DMS114 treated with DMSO at 0.1 percent for 48 hours (cell line): ENCODE data around the gene HOXC13.

Source experiments
- DNase-seq: peaks from one replicate; lab custom pipeline; 2025; ENCODE audit not compliant: unreplicated experiment; lab: John Stamatoyannopoulos, UW

The HOXC13 gene

DNA sequence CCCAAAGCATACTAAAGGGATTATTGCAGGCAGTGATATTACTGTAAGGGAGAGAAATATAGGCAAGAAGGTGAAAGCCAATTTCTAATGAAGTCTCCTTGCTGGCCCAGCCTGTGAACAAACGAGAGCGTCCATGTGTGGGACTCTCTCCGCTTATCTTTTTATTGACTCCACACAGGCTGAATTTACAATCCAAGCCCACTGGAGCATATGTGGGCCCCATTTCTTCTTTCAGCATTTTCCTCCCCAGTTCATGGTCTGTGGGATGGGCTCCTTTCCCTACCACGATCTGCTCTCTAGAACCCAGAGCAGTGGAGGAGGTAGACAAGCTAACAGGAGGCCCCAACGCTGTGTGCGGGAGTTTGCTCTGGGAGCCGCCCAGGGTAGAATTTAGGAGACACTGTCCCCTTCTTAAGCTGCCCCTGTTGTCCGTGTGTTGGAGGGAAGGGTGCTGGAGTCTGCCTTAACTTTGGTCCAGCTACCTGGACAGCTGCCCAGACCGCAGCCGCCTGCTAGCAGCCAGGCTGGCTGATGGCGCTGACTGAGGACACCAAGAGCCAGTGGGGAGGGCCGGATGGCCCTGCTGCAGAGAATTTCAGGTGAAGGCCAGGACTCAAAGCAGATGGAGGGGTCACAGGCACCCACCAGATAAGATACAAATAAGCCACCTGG is 31.1 kb downstream of the HOXC13 start:
- DNase-seq = no peak

DNA sequence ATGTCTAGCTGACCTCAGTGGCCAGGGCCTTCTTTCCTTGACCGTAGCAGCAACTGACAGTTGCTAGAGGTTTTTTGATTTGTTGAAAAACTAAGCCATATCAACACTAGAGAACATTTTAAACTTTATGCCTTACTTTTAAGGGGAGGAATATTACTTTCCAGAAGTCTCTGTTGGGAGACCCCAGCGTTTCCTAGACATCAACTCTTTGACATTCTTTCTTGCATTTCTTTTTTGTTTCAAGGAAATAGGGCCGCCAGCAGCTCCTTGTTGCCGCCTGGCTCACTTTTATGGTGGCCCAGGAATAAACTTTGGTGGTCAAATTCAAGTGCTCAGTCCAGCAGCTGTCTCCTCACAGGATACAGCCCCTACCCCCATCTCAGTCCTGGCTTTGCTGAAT is 31.8 kb downstream of the HOXC13 start:
- DNase-seq = no peak

GRCh38 chr12:53971129-53971528 is 32.5 kb downstream of the HOXC13 start:
- DNase-seq = no peak

GRCh38 chr12:53971686-53972085 is 33.1 kb downstream of the HOXC13 start:
- no peak for DNase-seq

DNA sequence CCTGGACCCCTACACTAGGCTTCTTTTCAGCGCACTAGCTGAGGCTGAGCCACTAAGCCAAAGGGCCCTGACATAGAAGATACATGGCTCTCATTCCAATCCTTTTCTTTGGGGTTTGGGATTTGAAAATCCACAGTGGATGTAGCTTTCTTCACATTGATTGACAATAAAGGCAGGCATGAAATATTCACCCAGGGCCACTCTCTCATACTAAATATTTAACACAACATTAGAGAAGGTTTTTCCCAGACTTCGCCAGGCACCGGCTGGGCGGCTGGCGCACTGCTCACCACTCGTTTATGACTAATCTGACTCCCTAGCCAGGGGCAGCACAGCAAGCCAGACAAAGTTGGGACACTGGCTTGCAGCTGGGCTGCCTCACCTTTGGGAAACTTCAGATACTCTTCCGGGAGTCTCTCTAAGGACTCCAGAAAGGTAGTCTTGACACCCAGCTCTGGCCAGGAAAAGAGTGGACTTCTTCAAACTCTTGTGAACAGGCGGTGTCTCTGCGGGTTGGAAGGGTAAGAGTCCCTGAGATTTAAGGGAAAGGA is 33.6 kb downstream of the HOXC13 start:
- no peak for DNase-seq

- no peak for DNase-seq
Measured at GRCh38 chr12:53972722-53973235, 34.1 kb downstream of the HOXC13 start, which contains the start of gene HOXC11. Gene HOXC11 (plus strand): TSS chr12:53973126. CDS start chr12:53973242, 116 bp downstream.

DNA sequence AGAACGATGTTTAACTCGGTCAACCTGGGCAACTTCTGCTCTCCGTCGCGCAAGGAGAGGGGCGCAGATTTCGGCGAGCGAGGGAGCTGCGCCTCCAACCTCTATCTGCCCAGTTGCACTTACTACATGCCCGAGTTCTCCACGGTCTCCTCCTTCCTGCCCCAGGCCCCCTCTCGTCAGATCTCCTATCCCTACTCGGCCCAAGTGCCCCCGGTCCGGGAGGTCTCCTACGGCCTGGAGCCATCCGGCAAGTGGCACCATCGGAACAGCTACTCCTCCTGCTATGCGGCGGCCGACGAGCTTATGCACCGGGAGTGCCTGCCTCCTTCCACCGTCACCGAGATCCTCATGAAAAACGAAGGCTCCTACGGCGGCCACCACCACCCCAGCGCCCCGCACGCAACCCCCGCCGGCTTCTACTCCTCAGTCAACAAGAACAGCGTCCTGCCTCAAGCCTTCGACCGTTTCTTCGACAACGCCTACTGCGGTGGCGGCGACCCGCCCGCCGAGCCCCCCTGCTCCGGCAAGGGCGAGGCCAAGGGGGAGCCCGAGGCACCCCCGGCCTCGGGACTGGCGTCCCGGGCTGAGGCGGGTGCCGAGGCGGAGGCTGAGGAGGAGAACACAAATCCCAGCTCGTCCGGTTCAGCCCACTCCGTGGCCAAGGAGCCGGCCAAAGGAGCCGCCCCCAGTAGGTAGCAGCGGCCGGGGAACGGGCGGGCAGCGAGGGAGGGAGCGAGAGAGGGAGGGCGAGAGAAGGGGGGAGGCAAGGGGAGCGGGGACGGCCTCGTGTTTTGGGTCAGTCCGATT is 34.8 kb downstream of the HOXC13 start:
- no peak for DNase-seq

DNA sequence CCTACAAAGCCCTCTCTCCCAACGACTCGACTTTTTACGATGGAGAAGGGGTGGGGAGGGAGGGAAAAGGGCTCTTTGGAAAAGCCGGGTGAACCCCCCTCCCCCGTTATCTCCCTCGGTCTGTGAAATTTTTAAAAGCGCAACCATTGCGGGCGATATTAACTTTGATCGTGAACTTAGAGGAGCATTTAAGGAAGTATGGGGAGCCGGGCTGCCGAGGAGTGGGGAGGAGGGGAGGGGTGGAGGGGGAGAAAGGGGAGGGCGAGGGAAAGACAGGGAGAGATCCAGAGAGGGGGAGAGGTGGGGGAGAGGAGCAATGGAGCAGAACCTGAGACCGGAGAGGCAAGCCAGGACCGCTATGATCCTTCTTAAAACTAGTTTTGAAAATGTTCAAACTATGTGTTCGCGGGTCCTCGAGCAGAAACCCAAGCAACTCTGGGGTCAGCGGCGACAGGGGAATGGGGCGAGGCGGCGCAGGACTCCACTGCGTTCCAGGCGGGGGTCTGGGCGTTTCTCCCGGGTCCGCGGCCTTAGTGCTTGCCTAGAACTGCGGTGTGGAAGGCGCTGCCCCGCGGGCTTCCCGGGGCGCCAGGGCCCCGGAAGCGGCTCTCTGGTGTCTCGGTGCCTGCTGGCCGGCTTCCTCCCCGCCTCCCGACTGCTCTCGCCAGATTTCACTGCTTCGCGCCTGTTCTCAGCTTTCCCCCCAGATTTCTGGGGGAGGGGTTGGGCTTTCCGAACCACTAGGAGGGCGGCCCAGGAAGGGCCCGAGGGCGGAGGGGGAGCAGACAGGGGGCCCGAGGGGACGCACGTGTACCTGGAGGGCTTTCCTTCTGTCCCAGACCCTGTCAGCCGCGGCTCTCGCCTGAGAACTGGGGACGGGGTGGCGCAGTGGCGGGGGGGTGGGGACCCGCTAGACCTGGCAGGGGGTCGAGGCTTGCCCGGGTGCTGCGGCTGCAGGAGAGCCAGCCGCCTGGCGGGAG is 35.7 kb downstream of the HOXC13 start, which contains the start of gene HOTAIR:
TSS of gene HOTAIR (minus strand) at position 871 of the 980 bp plus-strand sequence.
- peak; percentile 33 for DNase-seq

- peak; percentile 42 for DNase-seq
Measured at GRCh38 chr12:53975064-53975471, 36.4 kb downstream of the HOXC13 start.

DNA sequence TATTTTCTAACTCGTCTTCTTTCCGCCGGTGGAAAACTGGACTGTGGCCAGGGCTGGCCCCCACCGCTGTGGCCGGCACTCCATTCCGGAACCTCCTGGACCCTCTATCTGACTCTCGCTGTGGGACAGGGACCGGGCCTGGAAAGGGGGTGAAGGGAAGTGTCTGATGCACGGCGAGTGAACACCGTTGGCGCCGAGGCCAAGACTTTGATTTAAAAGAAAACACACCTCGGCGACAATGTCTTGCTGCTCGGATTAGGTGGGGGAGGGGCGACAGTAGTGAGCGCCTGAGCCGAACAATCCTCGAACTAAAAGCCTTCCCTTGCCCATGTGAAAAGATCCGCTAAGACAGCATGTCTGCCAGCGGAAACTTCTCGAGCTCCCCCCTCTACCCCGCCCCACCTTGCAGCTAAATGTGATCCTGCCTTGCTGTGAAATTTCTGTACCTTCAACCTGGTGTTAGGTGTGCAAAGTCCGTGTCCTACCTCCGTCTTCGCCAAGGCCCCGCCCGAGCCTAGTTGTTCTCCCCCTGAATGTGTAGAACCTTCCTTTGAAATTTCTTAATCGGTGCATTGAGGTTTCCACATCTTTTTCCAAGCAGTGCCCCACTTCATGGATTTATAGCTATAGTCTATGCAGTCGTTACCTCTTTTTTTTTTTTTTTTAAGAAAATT is 37.0 kb downstream of the HOXC13 start:
- no peak for DNase-seq

DNA sequence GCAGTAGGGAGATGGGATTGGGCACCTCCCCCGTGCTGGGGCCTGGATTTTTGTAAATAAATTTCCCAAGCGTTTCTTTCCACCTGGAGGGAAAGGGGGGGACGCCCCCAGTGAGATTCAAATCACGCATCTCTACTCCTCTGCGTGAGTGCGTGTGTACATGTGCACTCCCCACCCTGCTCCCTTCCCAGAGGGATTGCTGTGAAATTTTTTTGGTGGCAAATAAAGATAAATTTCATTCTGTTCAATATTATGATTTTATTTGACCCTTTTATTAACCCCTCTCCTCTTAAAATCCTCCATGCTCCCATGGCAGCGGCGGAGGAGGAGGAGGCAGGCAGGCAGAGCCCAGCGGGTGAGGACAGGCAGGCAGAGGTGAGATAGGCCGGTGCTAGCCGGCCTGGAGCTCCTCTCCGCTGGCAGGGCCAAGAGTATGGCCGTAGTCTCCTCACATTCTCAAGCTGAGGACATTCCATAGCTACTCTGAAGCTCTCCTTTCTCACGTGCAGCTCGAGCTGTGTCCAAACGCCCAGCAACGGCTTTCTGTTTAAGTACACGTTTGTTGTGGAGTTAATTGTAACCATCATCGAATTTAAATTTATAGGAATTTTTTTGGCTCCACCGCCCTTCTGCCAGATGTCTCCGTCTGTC is 37.7 kb downstream of the HOXC13 start:
- no peak for DNase-seq

DNA sequence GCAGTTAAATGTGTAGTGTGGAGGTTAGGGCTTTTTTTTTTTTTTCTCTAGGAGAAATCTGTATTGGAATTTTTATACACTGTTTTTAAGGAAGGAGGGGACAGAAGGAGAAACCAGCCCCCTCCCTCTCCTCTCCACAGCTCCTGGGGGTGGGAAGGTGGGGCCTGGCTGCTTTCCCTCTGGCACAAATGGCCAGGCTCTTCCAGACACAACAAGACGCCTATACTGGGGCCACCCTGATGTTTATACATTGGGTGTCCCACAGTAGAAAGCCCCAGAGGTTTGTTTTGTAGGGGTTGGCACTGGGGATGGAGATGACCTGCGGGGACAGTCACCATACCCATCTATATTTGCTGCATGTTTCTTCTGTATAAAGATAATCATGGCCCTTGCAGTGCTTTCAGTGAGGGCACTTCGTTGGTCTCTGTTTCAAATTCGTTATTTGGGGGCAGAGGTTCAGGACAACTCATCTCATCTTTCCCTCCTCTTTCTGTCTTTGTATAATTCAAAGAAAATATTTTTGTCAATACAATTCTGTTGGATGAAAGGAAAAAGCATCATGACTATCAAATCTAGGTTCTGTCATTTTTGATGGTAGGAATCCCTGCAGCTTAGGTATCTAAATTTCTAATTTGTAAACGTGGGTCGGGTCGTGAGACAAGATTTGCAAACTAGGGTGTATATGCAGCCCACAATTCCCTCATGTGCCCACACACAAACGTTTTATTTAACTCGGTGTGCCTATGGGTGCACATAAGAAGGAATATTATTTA is 38.4 kb downstream of the HOXC13 start:
- no peak for DNase-seq

- no peak for DNase-seq
Measured at GRCh38 chr12:53977596-53978445, 39.2 kb downstream of the HOXC13 start.

DNA sequence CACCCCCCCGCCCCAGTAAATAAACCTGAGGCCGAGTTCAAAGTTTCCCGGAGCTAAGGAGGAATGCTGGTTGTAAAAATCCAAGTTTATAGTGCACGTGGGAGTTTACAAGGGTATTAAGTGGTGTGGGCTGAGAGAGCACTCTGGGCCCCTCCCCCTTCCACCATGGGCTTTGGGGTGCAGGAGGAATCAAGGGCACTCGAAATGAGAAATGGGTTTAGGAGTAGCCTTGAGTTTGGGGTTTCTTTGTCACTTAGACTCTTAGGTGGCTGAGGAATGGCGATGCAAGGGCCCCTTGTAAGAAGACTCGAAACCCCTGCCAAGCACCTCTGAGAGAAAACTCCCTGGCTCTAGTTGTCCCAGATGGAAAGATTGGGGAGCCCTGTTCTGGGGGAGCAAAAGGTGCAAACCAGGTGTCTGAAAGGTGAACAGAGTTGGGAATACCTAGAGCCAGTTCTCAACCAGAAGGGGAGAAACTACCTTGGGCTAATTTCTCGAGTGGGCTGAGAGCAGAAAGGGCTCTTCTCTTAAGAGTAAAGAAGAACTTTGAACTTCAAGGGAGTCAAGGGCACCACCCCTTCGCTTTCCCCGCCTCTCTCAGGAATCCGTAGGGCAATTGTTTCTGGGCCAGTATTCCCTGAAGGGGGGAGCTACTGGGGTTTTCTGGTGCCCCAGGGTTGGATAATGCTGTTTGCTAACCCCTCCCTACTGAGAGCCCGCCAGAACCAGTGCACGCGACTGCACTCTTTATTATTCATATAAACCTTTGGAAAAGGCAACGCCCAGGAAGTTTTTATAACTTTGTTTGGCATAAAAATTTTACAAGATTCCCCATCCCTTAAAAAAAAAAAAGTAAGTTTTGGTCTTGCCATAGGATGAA is 40.1 kb downstream of the HOXC13 start:
- no peak for DNase-seq

GRCh38 chr12:53980104-53980801 is 41.6 kb downstream of the HOXC13 start:
- no peak for DNase-seq

DNA sequence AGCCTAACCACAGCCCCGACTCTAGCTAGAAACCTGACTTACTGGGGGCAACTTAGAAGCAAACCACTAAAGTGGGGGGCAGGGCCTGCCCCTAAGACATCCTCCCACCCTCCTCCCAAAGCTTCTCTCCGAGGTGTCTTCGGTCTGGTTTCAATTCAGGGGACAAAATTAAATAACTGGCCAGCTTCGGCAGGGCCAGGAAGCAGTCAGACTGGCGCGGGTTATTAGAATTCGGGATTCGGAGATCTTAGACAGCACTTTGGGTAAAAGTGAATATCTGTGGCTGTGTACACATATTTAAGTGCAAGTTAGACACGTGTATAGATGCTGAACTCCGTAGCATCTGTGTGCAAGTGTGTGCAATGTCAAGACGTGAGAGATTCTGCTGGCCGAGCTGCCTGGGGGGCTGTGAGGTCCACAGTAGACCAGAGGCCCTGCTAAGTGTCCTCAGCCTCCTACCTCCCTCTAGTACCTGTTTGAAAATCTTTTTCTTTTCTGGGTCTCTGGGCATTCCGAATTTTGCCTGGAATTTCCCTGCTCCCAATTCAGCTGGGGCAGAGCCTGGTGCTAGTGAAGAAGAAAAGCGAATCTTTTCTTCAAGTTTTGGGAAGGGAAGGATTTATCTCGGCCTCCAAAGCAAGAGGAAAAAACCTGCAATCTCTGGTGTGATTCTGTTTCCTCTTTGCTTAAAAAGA is 42.3 kb downstream of the HOXC13 start:
- no peak for DNase-seq
